CD4-positive, alpha-beta T cell treated with Interleukin-15 for 4 hours (primary cell): Measurements from ENCODE around the gene DAG1.

ENCODE experiments used
- DNase-seq: peaks from one replicate; pipeline ENCODE4 v3.0.0-alpha.2; 2020; ENCODE audit warnings: low spot score

Gene DAG1

DNA sequence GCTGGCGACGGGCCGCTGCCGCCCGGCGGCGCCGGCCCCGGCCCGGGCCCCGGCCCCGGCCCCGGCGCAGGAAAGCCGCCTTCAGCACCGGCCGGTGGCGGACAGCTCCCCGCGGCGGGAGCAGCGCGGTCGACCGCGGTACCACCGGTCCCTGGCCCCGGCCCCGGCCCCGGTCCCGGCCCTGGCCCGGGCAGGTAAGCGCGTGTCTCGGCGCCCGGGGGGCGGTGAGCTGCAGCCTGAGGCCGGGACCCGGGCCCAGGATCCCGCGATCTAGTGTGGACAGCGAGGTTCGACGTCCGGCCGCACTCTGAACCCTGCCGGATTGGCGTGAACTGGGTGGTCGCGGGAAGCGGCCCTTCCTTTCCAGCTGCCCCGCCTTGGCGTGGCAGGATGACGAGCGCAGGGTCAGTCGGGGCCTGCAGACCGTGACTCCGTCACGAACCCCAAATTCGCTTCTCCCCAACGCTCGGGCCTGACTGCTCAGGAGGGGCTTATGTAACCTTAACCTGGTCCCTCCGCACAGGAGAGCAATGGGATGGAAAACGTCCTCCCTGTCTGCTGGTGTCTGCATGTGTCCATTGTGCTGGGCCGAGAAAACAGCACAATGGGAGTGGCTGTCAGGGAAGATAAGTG lies 84.7 kb downstream of the DAG1 start:
- no peak for DNase-seq

DNA sequence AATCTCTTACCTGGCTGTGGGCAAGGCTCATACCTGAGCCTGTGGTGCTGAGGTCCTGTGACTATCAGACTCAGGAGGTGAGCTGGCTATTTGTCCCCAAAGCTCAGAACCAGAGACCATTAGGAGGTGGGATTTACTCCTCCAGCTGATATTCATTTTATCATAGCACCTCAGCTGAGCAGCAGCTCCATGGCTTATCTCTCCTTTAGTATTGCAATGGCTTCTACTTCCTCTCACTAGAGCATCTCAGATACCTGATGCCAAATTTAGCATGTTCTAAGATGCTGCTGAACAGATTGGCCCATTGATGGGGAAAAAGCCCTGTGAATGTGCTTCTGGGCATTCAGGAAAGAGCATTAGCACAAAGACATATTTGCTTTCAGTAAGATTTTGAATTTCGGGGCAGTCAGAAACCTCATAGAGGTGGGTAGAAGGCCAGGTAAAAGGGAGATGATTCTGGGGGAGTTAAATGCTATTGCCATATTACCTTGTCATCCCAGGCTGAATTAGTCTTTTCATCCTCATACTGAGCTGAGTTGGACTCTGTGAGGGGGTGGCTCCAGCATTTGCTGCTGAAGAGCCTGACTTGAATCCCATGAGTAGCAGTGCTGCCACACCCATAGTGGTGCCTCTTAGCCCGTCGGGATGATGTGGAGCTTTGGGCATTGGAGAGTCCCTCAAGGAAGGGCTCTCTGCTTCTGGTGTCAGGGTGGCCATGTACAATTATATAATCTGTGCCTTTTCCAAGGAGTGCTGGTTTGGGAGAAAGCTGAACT lies 86.6 kb downstream of the DAG1 start:
- no peak for DNase-seq

DNA sequence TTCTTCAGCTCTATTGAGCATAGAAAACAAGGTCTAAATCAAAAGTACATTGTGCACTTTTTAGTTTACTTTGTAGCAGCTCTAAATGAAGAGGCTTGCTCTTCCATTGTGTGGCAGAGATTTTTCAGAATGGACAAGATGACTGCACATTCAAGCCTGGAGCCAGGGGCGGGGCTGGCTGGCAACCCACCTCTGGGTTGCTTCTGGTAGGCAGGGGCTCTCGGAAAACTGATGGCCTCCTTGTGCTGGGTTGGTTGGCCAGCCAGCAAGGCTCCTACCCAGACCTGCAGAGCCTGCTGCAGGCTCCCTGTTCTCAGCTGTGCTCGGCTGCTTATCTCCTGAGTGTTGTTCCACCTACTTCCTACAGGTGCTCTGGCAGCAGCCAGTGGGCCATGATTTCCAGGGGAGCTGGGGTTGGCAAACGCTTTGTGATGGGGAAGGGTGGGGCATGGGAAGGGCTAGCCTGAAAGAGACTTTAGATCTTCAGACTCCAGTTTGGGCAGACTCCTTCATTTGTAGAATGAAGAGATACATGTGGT lies 93.0 kb downstream of the DAG1 start:
- DNase-seq, result no peak

DNA sequence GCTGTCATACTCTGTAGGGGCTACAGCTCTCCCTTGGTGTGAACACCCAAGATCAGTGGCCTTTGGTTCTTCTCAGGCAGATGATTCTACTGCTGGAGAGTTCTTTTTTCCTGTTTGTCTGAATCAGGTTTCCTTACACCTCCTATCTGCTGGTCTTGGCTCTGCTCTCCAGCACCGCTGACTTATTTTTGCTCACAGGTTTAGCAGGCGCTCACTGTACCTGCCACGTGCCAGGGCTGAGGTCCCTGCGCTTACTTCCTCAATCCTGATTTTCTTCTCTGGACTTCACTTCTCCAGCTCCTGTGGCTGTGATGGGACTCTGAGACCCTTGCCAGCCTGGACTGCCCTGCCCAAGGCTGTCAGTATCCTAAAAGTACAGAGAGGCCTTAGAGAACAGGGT lies 93.7 kb downstream of the DAG1 start:
- DNase-seq, result no peak

DNA sequence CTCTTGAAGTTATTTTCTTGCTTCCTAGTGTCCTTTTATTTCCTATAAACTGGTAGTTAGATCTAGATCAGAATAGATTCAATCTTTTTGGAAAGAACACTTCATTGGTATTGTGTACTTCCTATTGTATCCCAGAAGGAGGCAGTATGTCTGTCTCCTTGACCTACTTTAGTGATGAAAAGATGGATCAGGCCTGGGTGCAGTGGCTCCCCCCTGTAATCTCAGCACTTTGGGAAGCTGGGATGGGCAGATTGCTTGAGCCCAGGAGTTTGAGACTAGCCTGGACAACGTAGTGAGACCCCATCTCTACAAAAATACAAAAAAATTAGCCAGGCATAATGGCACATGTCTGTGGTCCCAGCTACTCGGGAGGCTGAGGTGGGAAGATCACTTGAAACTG lies 96.2 kb downstream of the DAG1 start:
- DNase-seq, result no peak

DNA sequence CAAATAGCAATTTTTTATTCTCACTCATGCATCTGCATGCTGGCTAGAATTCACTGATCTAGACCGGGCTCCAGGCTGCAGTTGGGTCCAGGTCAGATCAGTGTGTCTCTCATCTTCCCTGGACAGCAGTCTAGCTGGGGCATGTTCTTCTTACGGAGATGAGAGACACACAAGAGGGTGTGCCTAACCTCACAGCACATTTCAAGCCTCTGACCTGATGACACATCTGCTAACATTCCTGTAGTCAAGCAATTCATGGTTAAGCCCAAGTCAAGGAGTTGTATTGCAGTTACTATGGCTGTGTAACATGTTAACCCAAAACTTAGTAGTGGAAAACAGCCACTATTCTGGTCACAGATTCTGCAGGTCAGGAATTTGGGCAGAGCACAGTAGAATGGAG lies 97.3 kb downstream of the DAG1 start:
- no peak for DNase-seq

DNA sequence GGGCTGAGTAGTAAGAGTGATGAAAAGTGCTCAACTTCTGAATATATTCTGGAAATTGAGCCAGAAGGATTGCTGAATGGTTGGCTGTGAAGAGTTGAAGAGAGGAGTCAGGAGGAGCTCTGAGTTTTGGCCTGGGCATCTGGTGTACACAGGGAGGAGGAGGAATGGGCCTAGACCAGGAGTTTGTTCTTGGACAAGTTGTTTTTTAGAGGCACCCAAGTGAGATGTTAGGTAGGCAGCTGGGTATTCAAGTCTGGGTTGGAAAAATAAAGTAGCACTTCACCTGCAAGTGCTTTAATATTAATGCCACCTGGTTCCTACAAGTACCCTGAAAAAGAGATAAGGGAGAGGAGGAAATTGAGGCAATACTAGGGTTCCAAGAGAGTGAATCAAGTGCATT lies 98.9 kb downstream of the DAG1 start:
- DNase-seq, result no peak

DNA sequence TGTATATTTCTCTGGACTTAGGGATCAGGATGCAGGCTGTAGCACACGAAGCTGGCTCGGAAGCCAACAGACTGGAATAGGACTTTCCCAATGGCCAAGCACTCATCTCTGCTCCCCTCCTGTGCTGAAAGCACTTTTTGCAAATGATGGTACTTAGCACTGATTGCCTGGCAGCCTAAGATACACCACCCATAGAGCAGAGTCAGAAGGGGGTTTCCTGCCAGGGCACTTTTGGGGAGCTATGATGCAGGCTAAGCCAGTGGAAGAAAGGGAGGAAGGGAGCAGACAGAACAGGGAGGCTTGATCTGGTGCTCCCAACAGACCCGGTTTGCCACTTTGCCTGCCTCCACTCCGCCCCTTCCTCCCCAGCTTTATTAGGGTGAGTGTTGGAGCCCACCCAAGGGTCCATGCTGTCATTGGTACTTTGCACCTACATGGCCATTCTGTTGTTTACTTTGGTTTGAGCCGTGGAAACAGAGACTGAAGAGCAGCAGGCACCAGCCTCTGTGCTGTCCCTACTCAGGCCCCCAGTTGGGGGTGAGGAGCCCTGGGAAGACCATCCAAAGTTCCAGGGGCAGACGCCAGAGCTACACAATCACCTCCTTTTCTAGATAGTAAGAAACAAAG lies 100.1 kb downstream of the DAG1 start:
- no peak for DNase-seq

DNA sequence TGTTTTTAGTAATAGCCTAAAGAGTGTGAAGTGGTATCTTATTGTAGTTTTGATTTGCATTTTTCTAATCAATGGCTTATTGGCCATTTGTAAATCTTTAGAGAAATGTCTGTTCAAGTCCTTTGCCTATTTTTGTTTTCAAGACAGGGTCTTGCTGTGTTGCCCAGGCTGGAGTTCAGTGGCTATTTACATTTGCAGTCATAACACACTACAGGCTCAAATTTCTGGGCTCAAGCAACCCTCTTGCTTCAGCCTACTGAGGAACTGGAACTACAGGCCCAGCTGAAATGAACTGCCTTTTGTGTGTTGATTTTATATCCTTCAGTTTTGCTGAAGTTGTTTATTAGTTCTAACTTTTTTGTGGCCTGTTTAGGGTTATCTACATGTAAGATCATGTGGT lies 112.1 kb downstream of the DAG1 start:
- DNase-seq, result no peak
